MM.1S (cell line): ENCODE data around the gene PTPRN2.

Experiments
- DNase-seq: peaks from one replicate; pipeline ENCODE4 v3.0.0-alpha.2; 2015
- H2AFZ ChIP-seq: fragments of 300-600 bp; sonication (generic); 2 replicates; pipeline ENCODE4 v1.6.0; 2016; ENCODE audit warnings: antibody characterized with exemption, low read length
- H3F3A ChIP-seq: fragments of 300-600 bp; sonication (generic); 2 replicates; pipeline ENCODE4 v1.6.1; 2016; ENCODE audit warnings: mild to moderate bottlenecking, antibody characterized with exemption, low read length, moderate library complexity, mixed read lengths; ENCODE audit not compliant: insufficient read depth
- H3K27ac ChIP-seq: fragments of 300-600 bp; sonication (generic); 2 replicates; pipeline ENCODE4 v1.5.1; 2016; ENCODE audit warnings: mild to moderate bottlenecking, low read length
- H3K27me3 ChIP-seq: fragments of 300-600 bp; sonication (generic); replicated peaks from 2 replicates; pipeline ENCODE4 v1.6.0; 2016; ENCODE audit warnings: low read length; ENCODE audit not compliant: insufficient read depth
- H3K36me3 ChIP-seq: fragments of 300-600 bp; sonication (generic); replicated peaks from 2 replicates; pipeline ENCODE4 v1.6.1; 2016; ENCODE audit warnings: mild to moderate bottlenecking, low read length, mixed read lengths; ENCODE audit not compliant: insufficient read depth
- H3K4me1 ChIP-seq: fragments of 300-600 bp; sonication (generic); 2 replicates; pipeline ENCODE4 v1.6.1; 2016; ENCODE audit warnings: low read length, mixed read lengths
- H3K4me2 ChIP-seq: fragments of 300-600 bp; sonication (generic); 2 replicates; pipeline ENCODE4 v1.6.0; 2016; ENCODE audit warnings: low read depth, low read length
- H3K4me3 ChIP-seq: fragments of 300-600 bp; sonication (generic); 2 replicates; pipeline ENCODE4 v1.5.1; 2016; ENCODE audit warnings: low read length, mixed read lengths
- H3K79me2 ChIP-seq: fragments of 300-600 bp; sonication (generic); 2 replicates; pipeline ENCODE4 v1.6.1; 2016; ENCODE audit warnings: mixed run types, low read length, mixed read lengths
- H3K9ac ChIP-seq: fragments of 300-600 bp; sonication (generic); 2 replicates; pipeline ENCODE4 v1.6.1; 2016; ENCODE audit warnings: low read length, mixed read lengths
- H3K9me2 ChIP-seq: fragments of 300-600 bp; sonication (generic); replicated peaks from 2 replicates; pipeline ENCODE4 v1.6.1; 2016; ENCODE audit warnings: mild to moderate bottlenecking, low read length, mixed read lengths; ENCODE audit not compliant: insufficient read depth
- H3K9me3 ChIP-seq: fragments of 300-600 bp; sonication (generic); replicated peaks from 2 replicates; pipeline ENCODE4 v1.6.1; 2016; ENCODE audit warnings: mild to moderate bottlenecking, low read length, mixed read lengths; ENCODE audit not compliant: insufficient read depth
- H4K20me1 ChIP-seq: fragments of 300-600 bp; sonication (generic); 2 replicates; pipeline ENCODE4 v1.6.1; 2016; ENCODE audit warnings: mild to moderate bottlenecking, low read length, moderate library complexity, mixed read lengths; ENCODE audit not compliant: insufficient read depth
- EZH2 ChIP-seq: fragments of 300-600 bp; sonication (generic); optimal IDR thresholded peaks from 2 replicates; pipeline ENCODE3; 2017; ENCODE audit warnings: low read depth, mild to moderate bottlenecking, antibody characterized with exemption, low read length, mixed read lengths
- EZH2phosphoT487 ChIP-seq: fragments of 300-600 bp; sonication (generic); IDR thresholded peaks from 2 replicates; pipeline ENCODE4 v1.6.1; 2018; ENCODE audit warnings: antibody characterized with exemption, low read length
- TF ChIP-seq, protein P1 (sequence below): fragments of 300-600 bp; sonication (generic); IDR thresholded peaks from 2 replicates; pipeline ENCODE4 v1.5.1; 2016; ENCODE audit warnings: antibody characterized with exemption, low read length, mixed read lengths

The PTPRN2 gene

DNA sequence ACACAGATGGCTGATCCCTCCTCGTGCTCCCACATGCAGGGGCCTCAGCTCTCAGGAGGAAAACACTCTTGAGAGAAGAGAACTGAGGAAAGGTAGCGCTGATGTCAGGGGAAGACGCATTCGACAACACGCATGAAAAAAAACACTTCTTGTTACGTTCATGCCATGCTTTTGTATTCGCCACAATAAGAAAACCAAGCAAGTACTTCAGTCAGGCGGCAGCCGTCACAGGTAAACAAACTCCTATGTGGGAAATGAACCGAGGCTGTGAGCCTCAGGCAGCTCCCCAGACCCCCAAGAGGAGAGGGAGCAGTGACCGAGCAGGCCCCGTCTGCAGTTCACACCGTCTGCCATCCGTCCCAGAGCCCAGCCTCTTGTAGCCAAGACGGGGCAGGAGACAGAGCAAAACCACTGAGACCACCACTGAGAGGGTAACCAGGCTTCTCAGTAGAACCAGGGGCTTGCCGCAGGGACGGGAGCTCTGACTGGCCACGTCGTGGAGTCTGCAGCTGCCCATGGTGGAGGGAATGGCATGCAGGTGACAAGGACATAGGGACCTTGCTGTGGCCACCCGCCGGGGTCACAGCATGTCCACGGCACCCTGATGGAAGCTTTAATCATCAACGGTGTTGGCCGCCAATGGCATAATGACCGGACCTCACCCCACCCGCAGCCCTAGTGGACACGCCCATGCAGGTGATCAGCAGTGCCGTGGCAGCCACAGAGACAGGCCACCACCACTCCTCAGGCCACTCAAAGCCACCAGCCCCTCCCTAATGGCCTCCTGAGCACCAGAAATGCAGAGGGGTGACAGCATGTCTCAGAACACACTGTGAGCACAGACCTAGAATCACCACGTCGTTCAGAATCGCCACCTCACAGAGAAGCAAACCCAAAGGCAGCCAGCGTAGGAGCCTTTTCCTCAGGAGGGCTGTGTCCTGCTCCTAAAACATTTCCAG, 304.3 kb downstream of the PTPRN2 start:
- no peaks in the 10 kb centered on the region for H3K36me3 ChIP-seq
- DNase-seq = no peak
- TF ChIP-seq EZH2phosphoT487 = no peak
- TF ChIP-seq, protein P1, sequence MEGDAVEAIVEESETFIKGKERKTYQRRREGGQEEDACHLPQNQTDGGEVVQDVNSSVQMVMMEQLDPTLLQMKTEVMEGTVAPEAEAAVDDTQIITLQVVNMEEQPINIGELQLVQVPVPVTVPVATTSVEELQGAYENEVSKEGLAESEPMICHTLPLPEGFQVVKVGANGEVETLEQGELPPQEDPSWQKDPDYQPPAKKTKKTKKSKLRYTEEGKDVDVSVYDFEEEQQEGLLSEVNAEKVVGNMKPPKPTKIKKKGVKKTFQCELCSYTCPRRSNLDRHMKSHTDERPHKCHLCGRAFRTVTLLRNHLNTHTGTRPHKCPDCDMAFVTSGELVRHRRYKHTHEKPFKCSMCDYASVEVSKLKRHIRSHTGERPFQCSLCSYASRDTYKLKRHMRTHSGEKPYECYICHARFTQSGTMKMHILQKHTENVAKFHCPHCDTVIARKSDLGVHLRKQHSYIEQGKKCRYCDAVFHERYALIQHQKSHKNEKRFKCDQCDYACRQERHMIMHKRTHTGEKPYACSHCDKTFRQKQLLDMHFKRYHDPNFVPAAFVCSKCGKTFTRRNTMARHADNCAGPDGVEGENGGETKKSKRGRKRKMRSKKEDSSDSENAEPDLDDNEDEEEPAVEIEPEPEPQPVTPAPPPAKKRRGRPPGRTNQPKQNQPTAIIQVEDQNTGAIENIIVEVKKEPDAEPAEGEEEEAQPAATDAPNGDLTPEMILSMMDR = no peak
- TF ChIP-seq EZH2 = no peak
- H3K4me1 ChIP-seq = no peaks in the 10 kb centered on the region
- H3K9ac ChIP-seq = no peak overlapping the region
- no peak overlapping the region for H3K4me2 ChIP-seq
- H2AFZ ChIP-seq = no peak overlapping the region
- no peaks in the 10 kb centered on the region for H3K9me2 ChIP-seq
- no peaks in the 10 kb centered on the region for H3K9me3 ChIP-seq
- H3F3A ChIP-seq = no peaks in the 10 kb centered on the region
- no peaks in the 10 kb centered on the region for H4K20me1 ChIP-seq
- H3K79me2 ChIP-seq = no peaks in the 10 kb centered on the region
- peaks cover 100% of the 10 kb centered on the region for H3K27me3 ChIP-seq
- H3K4me3 ChIP-seq = no peak overlapping the region
- no peak overlapping the region for H3K27ac ChIP-seq

DNA sequence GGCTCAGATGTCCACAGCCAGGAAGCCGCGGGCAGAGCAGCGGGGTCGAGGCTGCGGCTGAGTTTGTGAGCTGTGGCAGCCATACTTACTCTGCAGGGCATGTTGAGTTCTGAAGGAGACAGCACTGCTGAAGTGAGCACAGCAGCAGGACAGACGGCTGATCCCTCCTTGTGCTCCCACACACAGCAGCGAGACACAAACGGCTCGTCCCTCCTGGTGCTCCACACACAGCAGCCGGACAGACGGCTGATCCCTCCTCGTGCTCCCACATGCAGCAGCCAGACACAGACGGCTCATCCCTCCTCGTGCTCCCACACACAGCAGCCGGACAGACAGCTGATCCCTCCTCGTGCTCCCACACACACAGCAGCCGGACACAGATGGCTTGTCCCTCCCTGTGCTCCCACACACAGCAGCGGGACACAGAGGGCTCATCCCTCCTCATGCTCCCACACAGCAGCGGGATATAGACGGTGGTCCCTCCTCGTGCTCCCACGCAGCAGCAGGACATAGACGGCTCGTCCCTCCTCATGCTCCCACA, 305.1 kb downstream of the PTPRN2 start:
- H3K9me3 ChIP-seq = no peaks in the 10 kb centered on the region
- H3K4me2 ChIP-seq = no peak overlapping the region
- TF ChIP-seq EZH2phosphoT487 = no peak
- TF ChIP-seq, protein P1 = no peak
- no peak for TF ChIP-seq EZH2
- H3K9me2 ChIP-seq = no peaks in the 10 kb centered on the region
- no peak overlapping the region for H3K27ac ChIP-seq
- H3F3A ChIP-seq = no peaks in the 10 kb centered on the region
- no peak overlapping the region for H3K9ac ChIP-seq
- peaks cover 100% of the 10 kb centered on the region for H3K27me3 ChIP-seq
- H3K4me1 ChIP-seq = no peaks in the 10 kb centered on the region
- DNase-seq = no peak
- no peaks in the 10 kb centered on the region for H3K36me3 ChIP-seq
- no peaks in the 10 kb centered on the region for H3K79me2 ChIP-seq
- no peaks in the 10 kb centered on the region for H4K20me1 ChIP-seq
- no peak overlapping the region for H3K4me3 ChIP-seq
- no peak overlapping the region for H2AFZ ChIP-seq

DNA sequence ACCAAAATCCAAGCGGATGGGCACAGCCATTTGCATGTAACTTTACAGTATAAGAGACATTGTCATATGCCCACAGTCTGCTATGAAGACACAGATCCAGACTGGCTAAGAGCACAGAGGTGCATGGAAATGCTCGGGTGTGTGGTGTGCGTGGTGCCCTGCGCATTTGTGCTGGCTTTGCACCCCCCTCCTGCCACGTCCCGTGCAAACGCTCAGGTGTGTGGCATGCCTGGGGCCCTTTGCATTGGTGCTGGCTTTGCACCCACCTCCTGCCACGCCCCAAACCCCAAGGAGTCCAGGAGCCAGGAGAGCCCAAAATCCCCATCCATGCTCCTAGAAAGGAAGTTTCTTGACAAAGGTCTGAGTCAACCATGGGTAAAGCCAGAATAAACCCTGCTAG, 306.2 kb downstream of the PTPRN2 start:
- Histone ChIP-seq H3K4me1 (no peaks in the 10 kb centered on the region), H3K9me2 (no peaks in the 10 kb centered on the region), H3K36me3 (no peaks in the 10 kb centered on the region), H3K4me2 (no peak overlapping the region), H4K20me1 (no peaks in the 10 kb centered on the region), H3K79me2 (no peaks in the 10 kb centered on the region), H3K9ac (no peak overlapping the region), H3K9me3 (no peaks in the 10 kb centered on the region), H3K4me3 (no peak overlapping the region), H2AFZ (no peak overlapping the region), H3K27ac (no peak overlapping the region), H3K27me3 (peaks cover 100% of the 10 kb centered on the region), H3F3A (no peaks in the 10 kb centered on the region)
- TF ChIP-seq EZH2 (no peak), EZH2phosphoT487 (no peak)
- TF ChIP-seq, protein P1 = no peak
- DNase-seq = no peak
